ENCODE results near the gene PPP2R2C. TPM values are rescaled to one million over a fixed set of nuclear protein-coding genes. Genes with fewer than 3 reads are reported as not detected.

PPP2R2C gene
- total RNA-seq, 2 donors from 2014 or later, result 8.0 to 10.4 TPM

DNA sequence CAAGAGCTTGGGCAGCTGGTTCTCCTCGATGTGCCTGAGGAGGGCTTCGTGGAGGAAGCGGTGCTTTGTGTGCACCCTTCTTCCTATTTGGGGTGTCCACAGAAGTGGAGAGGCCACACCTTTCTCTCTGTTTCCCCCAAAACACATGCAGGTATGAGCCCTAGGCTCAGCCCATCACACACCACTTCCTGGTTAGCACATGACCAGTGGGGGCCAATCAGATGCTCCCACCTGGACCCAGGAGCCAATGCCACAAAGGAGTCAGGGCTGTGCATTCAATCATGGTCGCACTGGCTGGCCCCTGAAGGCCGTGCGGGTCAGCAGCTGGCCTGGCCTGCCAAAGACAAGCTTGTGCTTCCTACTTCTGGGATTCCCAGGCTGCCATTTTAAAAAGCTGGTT lies 51.4 kb downstream of the PPP2R2C start:
- intact Hi-C loops (cut with DNase I), result no loop called here
- WGBS, result 97% methylated on average over 6 of the region's 6 CpGs
- Histone ChIP-seq H3K4me3 (no peak overlapping the region), H3K4me1 (replicated peaks) (no peaks in the 10 kb centered on the region), H3K9me3 (no peaks in the 10 kb centered on the region), H3K36me3 (no peaks in the 10 kb centered on the region), H3K27ac (no peak overlapping the region), H3K27me3 (replicated peaks; ENCODE audit: insufficient read depth) (no peaks in the 10 kb centered on the region)
- no peak for TF ChIP-seq POLR2AphosphoS5 (IDR thresholded peaks at IDR 0.05)
- no peak for TF ChIP-seq POLR2A (IDR thresholded peaks at IDR 0.05)
- TF ChIP-seq, protein P1, sequence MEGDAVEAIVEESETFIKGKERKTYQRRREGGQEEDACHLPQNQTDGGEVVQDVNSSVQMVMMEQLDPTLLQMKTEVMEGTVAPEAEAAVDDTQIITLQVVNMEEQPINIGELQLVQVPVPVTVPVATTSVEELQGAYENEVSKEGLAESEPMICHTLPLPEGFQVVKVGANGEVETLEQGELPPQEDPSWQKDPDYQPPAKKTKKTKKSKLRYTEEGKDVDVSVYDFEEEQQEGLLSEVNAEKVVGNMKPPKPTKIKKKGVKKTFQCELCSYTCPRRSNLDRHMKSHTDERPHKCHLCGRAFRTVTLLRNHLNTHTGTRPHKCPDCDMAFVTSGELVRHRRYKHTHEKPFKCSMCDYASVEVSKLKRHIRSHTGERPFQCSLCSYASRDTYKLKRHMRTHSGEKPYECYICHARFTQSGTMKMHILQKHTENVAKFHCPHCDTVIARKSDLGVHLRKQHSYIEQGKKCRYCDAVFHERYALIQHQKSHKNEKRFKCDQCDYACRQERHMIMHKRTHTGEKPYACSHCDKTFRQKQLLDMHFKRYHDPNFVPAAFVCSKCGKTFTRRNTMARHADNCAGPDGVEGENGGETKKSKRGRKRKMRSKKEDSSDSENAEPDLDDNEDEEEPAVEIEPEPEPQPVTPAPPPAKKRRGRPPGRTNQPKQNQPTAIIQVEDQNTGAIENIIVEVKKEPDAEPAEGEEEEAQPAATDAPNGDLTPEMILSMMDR (IDR thresholded peaks at IDR 0.05), result no peak
- no peak for DNase-seq (ENCODE audit: low spot score)

DNA sequence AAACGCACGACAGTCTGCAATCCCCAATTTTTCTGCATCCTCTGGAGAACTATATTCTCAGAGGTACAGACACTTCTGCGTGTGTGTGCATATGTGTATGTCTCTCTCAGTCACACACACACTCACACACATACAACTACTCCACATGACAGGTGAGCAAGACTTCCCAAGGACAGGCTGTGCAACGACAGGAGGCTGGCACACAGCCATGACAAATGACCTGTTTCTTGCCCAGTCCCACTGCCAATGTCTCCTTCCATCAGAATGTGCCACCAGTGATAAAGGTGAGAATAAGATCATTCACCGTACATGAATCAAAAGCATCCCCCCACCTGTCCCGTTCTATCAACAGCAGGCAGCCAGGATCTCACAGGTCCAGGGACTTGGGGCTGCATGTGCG lies 52.4 kb downstream of the PPP2R2C start:
- intact Hi-C loops (cut with DNase I), result no loop called here
- Histone ChIP-seq H3K27ac (no peak overlapping the region), H3K4me3 (no peak overlapping the region), H3K9me3 (no peaks in the 10 kb centered on the region), H3K4me1 (replicated peaks) (no peaks in the 10 kb centered on the region), H3K27me3 (replicated peaks; ENCODE audit: insufficient read depth) (no peaks in the 10 kb centered on the region), H3K36me3 (no peaks in the 10 kb centered on the region)
- 81% methylated on average over 7 of the region's 7 CpGs for WGBS
- no peak for DNase-seq (ENCODE audit: low spot score)
- TF ChIP-seq, protein P1 (IDR thresholded peaks at IDR 0.05), result no peak
- TF ChIP-seq POLR2A (IDR thresholded peaks at IDR 0.05), result no peak
- TF ChIP-seq POLR2AphosphoS5 (IDR thresholded peaks at IDR 0.05), result no peak

DNA sequence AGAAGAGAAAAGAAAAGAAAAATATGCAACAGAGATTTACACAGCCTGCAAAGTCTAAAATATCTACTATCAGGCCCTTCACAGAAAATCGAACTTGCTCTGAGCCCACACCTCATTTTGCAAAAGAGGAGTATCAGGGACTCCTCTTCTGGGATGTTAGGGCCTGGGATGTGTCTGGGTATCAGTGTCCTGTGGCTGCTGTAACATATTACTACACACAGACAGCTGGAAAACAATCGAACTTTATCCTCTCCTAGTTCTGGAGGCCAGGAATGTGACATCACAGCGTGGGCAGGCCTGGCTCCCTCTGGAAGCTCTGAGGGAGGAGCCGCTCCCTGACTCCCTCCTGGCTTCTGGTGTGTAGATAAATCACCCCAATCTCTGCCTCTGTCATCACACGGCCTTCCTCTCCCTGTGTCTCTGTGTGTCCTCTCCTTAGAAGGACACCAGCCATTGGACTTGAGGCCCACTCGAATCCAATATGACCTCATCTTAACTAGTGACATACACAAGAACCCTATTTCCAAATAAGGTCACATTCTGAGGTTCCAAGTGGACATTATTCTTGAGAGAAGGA lies 52.9 kb downstream of the PPP2R2C start:
- Histone ChIP-seq H3K4me1 (replicated peaks) (no peaks in the 10 kb centered on the region), H3K36me3 (no peaks in the 10 kb centered on the region), H3K4me3 (no peak overlapping the region), H3K27me3 (replicated peaks; ENCODE audit: insufficient read depth) (no peaks in the 10 kb centered on the region), H3K27ac (no peak overlapping the region), H3K9me3 (no peaks in the 10 kb centered on the region)
- intact Hi-C loops (cut with DNase I), result no loop called here
- TF ChIP-seq, protein P1 (IDR thresholded peaks at IDR 0.05), result no peak
- no peak for TF ChIP-seq POLR2AphosphoS5 (IDR thresholded peaks at IDR 0.05)
- no peak for TF ChIP-seq POLR2A (IDR thresholded peaks at IDR 0.05)
- no peak for DNase-seq (ENCODE audit: low spot score)
- 65% methylated on average over 6 of the region's 6 CpGs for WGBS

DNA sequence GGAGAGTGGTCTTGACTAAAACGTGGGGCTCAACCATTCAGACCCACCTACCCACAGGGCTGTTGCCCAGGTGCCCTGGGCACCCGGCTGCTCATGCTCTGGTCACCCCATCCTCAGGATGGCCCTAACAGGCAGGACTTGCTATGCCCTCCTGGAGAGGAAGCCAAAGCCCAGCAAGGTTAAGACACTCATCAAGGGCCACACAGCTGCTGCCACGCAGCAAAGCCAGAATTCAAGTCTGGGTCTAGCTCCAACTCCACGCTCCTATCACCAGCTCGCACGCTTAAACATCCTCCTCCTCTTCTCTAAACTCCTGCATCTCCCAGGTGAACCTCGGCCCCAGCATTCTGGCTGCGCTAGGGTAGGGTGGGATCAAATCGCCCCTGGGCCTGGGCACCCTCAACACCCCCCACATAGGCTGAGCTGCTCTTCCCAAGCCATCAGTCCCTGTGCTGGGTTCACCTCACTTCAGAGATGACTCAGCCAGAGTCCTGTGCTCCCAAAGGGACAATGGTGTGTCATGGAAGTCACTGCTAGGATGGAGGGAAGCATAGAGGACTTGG lies 54.1 kb downstream of the PPP2R2C start:
- TF ChIP-seq, protein P1 (IDR thresholded peaks at IDR 0.05), result no peak
- TF ChIP-seq POLR2AphosphoS5 (IDR thresholded peaks at IDR 0.05) (no peak), POLR2A (IDR thresholded peaks at IDR 0.05) (no peak)
- 95% methylated on average over 9 of the region's 9 CpGs for WGBS
- no peaks in the 10 kb centered on the region for H3K9me3 ChIP-seq
- H3K27me3 ChIP-seq (replicated peaks; ENCODE audit: insufficient read depth), result no peaks in the 10 kb centered on the region
- H3K27ac ChIP-seq, result no peak overlapping the region
- no peaks in the 10 kb centered on the region for H3K36me3 ChIP-seq
- intact Hi-C loops (cut with DNase I), result no loop called here
- no peaks in the 10 kb centered on the region for H3K4me1 ChIP-seq (replicated peaks)
- H3K4me3 ChIP-seq, result no peak overlapping the region
- DNase-seq (ENCODE audit: low spot score), result no peak

DNA sequence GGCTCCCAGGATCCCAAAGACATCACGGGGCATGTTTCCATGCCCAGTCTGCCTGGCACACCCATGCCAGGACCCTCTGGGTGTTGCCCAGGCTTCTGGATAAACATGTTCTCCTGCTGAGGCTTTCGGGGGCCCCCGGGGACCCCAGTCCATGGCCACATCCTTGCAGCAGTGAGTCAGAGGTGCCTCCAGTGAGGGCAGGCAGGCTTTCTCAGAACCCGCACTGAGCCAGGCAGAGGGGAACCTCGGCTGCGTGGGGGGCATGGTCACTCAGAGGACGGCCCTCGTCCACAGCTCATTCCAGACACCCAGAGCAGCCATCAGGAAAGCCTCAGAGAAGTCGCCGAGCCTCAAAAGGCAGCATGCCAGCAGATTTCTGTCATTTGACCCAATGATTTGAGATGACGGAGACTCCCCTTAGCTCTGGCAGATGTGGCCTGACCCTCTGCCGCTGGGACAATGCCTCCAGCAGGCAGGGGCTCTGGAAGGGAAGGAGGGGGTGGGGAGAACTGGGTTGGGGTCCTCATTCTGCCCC lies 54.8 kb downstream of the PPP2R2C start:
- Histone ChIP-seq H3K27ac (no peak overlapping the region), H3K4me1 (replicated peaks) (no peaks in the 10 kb centered on the region), H3K9me3 (no peaks in the 10 kb centered on the region), H3K27me3 (replicated peaks; ENCODE audit: insufficient read depth) (no peaks in the 10 kb centered on the region), H3K4me3 (no peak overlapping the region), H3K36me3 (no peaks in the 10 kb centered on the region)
- no peak for DNase-seq (ENCODE audit: low spot score)
- TF ChIP-seq, protein P1 (IDR thresholded peaks at IDR 0.05), result no peak
- TF ChIP-seq POLR2AphosphoS5 (IDR thresholded peaks at IDR 0.05), result no peak
- no peak for TF ChIP-seq POLR2A (IDR thresholded peaks at IDR 0.05)
- 74% methylated on average over 12 of the region's 12 CpGs for WGBS
- intact Hi-C loops (cut with DNase I), result no loop called here

Measured in prostate gland (tissue), 2 donors.